ENCODE results near the gene ATP8B3. TPM values are rescaled to one million over a fixed set of nuclear protein-coding genes. Genes with fewer than 3 reads are reported as not detected.

The ATP8B3 gene
- total RNA-seq, 4 donors from 2014 or later, result 1.3 to 2.0 (median 1.6) TPM; not detected in 1

- Histone ChIP-seq H3K4me3 (replicated peaks in 1 of 3) (no peak overlapping the region), H3K4me1 (no peaks in the 10 kb centered on the region), H3K27ac (no peak overlapping the region), H3K36me3 (no peaks in the 10 kb centered on the region), H3K27me3 (peaks cover 29% of the 10 kb centered on the region), H3K9me3 (no peaks in the 10 kb centered on the region)
- TF ChIP-seq CTCF (IDR thresholded peaks at IDR 0.05) (no peak), POLR2A (IDR thresholded peaks at IDR 0.05) (no peak)
- no peak for DNase-seq
- intact Hi-C loops (cut with DNase I), result no loop called here
- WGBS, 2 donors, result 1 to 2% methylated on average over 22 to 23 of the region's 29 CpGs
Observed at GRCh38 chr19:1756705-1757465, 55.2 kb downstream of the ATP8B3 start.

GRCh38 chr19:1756264-1756663 lies 55.8 kb downstream of the ATP8B3 start:
- Histone ChIP-seq H3K36me3 (no peaks in the 10 kb centered on the region), H3K27me3 (peaks cover 35% of the 10 kb centered on the region), H3K4me1 (no peaks in the 10 kb centered on the region), H3K9me3 (no peaks in the 10 kb centered on the region), H3K4me3 (replicated peaks in 1 of 3) (no peak overlapping the region), H3K27ac (no peak overlapping the region)
- 6 to 9% methylated on average over 7 to 20 of the region's 20 CpGs for WGBS, 2 donors
- intact Hi-C loops (cut with DNase I), result no loop called here
- DNase-seq, result no peak
- no peak for TF ChIP-seq POLR2A (IDR thresholded peaks at IDR 0.05)
- no peak for TF ChIP-seq CTCF (IDR thresholded peaks at IDR 0.05)

- no peaks in the 10 kb centered on the region for H3K36me3 ChIP-seq
- peaks cover 41% of the 10 kb centered on the region for H3K27me3 ChIP-seq
- H3K4me1 ChIP-seq, result no peaks in the 10 kb centered on the region
- 1 to 4% methylated on average over 26 to 42 of the region's 43 CpGs for WGBS, 2 donors
- no peak overlapping the region for H3K27ac ChIP-seq
- no peaks in the 10 kb centered on the region for H3K9me3 ChIP-seq
- no peak for DNase-seq
- intact Hi-C loops (cut with DNase I), result no loop called here
- TF ChIP-seq POLR2A (IDR thresholded peaks at IDR 0.05) (no peak), CTCF (IDR thresholded peaks at IDR 0.05) (no peak)
- no peak overlapping the region for H3K4me3 ChIP-seq (replicated peaks in 1 of 3)
Observed at GRCh38 chr19:1755467-1756171, 56.5 kb downstream of the ATP8B3 start.

GRCh38 chr19:1754636-1755466 lies 57.2 kb downstream of the ATP8B3 start:
- TF ChIP-seq POLR2A (IDR thresholded peaks at IDR 0.05) (no peak), CTCF (IDR thresholded peaks at IDR 0.05) (no peak)
- intact Hi-C loops (cut with DNase I), result no loop called here
- no peak for DNase-seq
- no peaks in the 10 kb centered on the region for H3K9me3 ChIP-seq
- H3K4me1 ChIP-seq, result peaks cover 0 to 5% of the 10 kb centered on the region in 2 donors
- H3K27ac ChIP-seq, result no peak overlapping the region
- peaks cover 47% of the 10 kb centered on the region for H3K27me3 ChIP-seq
- no peaks in the 10 kb centered on the region for H3K36me3 ChIP-seq
- 0 to 2% methylated on average over 5 to 29 of the region's 80 CpGs for WGBS, 2 donors
- H3K4me3 ChIP-seq (replicated peaks in 1 of 3), result no peak overlapping the region
